Neural cell (in vitro differentiated cells): Measurements from ENCODE around the gene INPP4B. TPM values are rescaled to one million over a fixed set of nuclear protein-coding genes. Genes with fewer than 3 reads are reported as not detected.

Experiments used
- H2AFZ ChIP-seq: fragments of 200-600, 300-800 bp; sonication (generic), shearing (Covaris generic); 2 replicates; pipeline ENCODE4 v1.6.0; 2014; ENCODE audit warnings: low read depth, mild to moderate bottlenecking, antibody characterized with exemption, low read length, moderate library complexity
- H3F3A ChIP-seq: fragments of 200-600 bp; shearing (Covaris generic); 2 replicates; pipeline ENCODE4 v1.6.1; 2016; ENCODE audit warnings: mild to moderate bottlenecking, moderate library complexity, mixed read lengths, antibody characterized with exemption, low read length; ENCODE audit not compliant: insufficient read depth, poor library complexity, severe bottlenecking
- H3K27ac ChIP-seq: fragments of 200-600, 300-800 bp; sonication (generic), shearing (Covaris generic); 2 replicates; pipeline ENCODE4 v1.5.1; 2014; ENCODE audit warnings: mild to moderate bottlenecking, low read length, moderate library complexity
- H3K27me3 ChIP-seq: fragments of 300-800, 200-600 bp; sonication (generic), shearing (Covaris generic); 2 replicates; pipeline ENCODE4 v1.6.0; 2014; ENCODE audit warnings: mild to moderate bottlenecking, low read depth, low read length, moderate library complexity; ENCODE audit not compliant: insufficient read depth
- H3K36me3 ChIP-seq: fragments of 300-800, 200-600 bp; sonication (generic), shearing (Covaris generic); 2 replicates; pipeline ENCODE4 v1.5.1; 2014; ENCODE audit warnings: mild to moderate bottlenecking, antibody characterized with exemption, low read length, moderate library complexity; ENCODE audit not compliant: insufficient read depth
- H3K4me2 ChIP-seq: fragments of 300-800, 200-600 bp; sonication (generic), shearing (Covaris generic); 2 replicates; pipeline ENCODE4 v1.6.0; 2014; ENCODE audit warnings: mild to moderate bottlenecking, low read length
- H3K4me3 ChIP-seq: fragments of 300-800, 200-600 bp; sonication (generic), shearing (Covaris generic); 2 replicates; pipeline ENCODE4 v1.5.1; 2014; ENCODE audit warnings: mild to moderate bottlenecking, low read length, moderate library complexity
- H3K79me2 ChIP-seq: fragments of 200-600 bp; shearing (Covaris generic); replicated peaks from 2 replicates; pipeline ENCODE4 v1.6.0; 2014; ENCODE audit warnings: mild to moderate bottlenecking, low read length, moderate library complexity; ENCODE audit not compliant: insufficient read depth
- H3K9ac ChIP-seq: fragments of 300-800, 200-600 bp; sonication (generic), shearing (Covaris generic); 2 replicates; pipeline ENCODE4 v1.6.1; 2016; ENCODE audit warnings: mild to moderate bottlenecking, low read length, mixed read lengths
- H3K9me2 ChIP-seq: fragments of 200-600 bp; shearing (Covaris generic); 2 replicates; pipeline ENCODE4 v1.6.1; 2016; ENCODE audit warnings: mild to moderate bottlenecking, low read length, mixed read lengths; ENCODE audit not compliant: insufficient read depth
- H3K9me3 ChIP-seq: fragments of 200-600, 300-800 bp; sonication (generic), shearing (Covaris generic); 2 replicates; pipeline ENCODE4 v1.6.1; 2016; ENCODE audit warnings: mild to moderate bottlenecking, mixed run types, low read length, moderate library complexity, mixed read lengths
- H4K20me1 ChIP-seq: fragments of 200-600 bp; shearing (Covaris generic); 2 replicates; pipeline ENCODE4 v1.6.1; 2016; ENCODE audit warnings: mild to moderate bottlenecking, mixed run types; ENCODE audit not compliant: insufficient read depth
- CTCF ChIP-seq: fragments of 450-650 bp; IDR thresholded peaks from 2 replicates; pipeline ENCODE4 v1.5.1; 2014; ENCODE audit warnings: antibody characterized with exemption, mild to moderate bottlenecking, moderate library complexity; ENCODE audit not compliant: poor library complexity, severe bottlenecking
- EP300 ChIP-seq: fragments of 450-650 bp; conservative IDR thresholded peaks from 2 replicates; pipeline ENCODE4 v1.6.1; 2014; ENCODE audit warnings: antibody characterized with exemption, mild to moderate bottlenecking, moderate library complexity; ENCODE audit not compliant: poor library complexity, severe bottlenecking
- EZH2 ChIP-seq: fragments of 200-600, 300-800 bp; shearing (Covaris generic), sonication (generic); IDR thresholded peaks from 2 replicates; pipeline ENCODE4 v1.6.1; 2014; ENCODE audit warnings: antibody characterized with exemption, low read length, borderline replicate concordance, mild to moderate bottlenecking; ENCODE audit not compliant: insufficient read depth, poor library complexity, severe bottlenecking
- MXI1 ChIP-seq: fragments of 450-650 bp; conservative IDR thresholded peaks from 2 replicates; pipeline ENCODE4 v1.6.1; 2014; ENCODE audit warnings: antibody characterized with exemption, mild to moderate bottlenecking; ENCODE audit not compliant: poor library complexity, severe bottlenecking
- POLR2AphosphoS5 ChIP-seq: IDR thresholded peaks from 2 replicates; pipeline ENCODE4 v1.6.1; 2012
- RAD21 ChIP-seq: fragments of 450-650 bp; conservative IDR thresholded peaks from 2 replicates; pipeline ENCODE4 v1.6.1; 2014; ENCODE audit warnings: antibody characterized with exemption, mild to moderate bottlenecking, moderate library complexity
- SMC3 ChIP-seq: fragments of 450-650 bp; conservative IDR thresholded peaks from 2 replicates; pipeline ENCODE4 v1.6.1; 2014; ENCODE audit warnings: antibody characterized with exemption, mild to moderate bottlenecking, moderate library complexity; ENCODE audit not compliant: poor library complexity
- TAF1 ChIP-seq: IDR thresholded peaks from 2 replicates; pipeline ENCODE4 v1.6.1; 2012; ENCODE audit warnings: low read depth
- polyA plus RNA-seq: library from polyadenylated mRNA; depleted of rRNA; stranded (reverse); fragments of >200 nt; gene quantifications from 2 replicates; pipeline ENCODE4 v1.2.3, GENCODE V29; 2014
- TF ChIP-seq, protein P1 (sequence below): IDR thresholded peaks from 2 replicates; pipeline ENCODE4 v1.6.1; 2012; ENCODE audit warnings: borderline replicate concordance

INPP4B gene
- polyA plus RNA-seq, 1 donor from 2014 or later: 0.30 TPM

DNA sequence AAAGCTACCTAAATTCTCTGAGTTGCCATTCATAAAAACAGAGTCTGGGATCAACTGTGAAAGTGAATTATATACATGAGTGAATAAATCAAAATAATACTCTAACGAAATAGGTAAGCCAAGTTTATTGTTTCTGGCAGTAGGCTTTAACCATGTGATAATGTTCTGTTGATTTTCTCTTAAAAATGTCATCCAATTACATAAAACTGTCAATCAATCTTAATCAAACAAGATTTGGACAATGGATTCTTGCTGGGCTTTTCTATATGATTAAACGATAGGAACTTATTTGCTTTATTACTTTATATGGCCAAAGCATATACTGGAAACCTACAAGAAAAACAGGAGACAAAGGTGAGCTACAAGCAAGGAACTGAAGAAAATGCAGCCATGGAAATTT lies 148.8 kb downstream of the INPP4B start:
- H3K27ac ChIP-seq: no peak overlapping the region
- no peak overlapping the region for H3K4me3 ChIP-seq
- H3K27me3 ChIP-seq: no peaks in the 10 kb centered on the region
- H3K9me2 ChIP-seq: no peaks in the 10 kb centered on the region
- no peaks in the 10 kb centered on the region for H4K20me1 ChIP-seq
- H3K9ac ChIP-seq: no peak overlapping the region
- H3K36me3 ChIP-seq: no peaks in the 10 kb centered on the region
- H3K79me2 ChIP-seq: no peaks in the 10 kb centered on the region
- H3F3A ChIP-seq: no peaks in the 10 kb centered on the region
- no peaks in the 10 kb centered on the region for H3K9me3 ChIP-seq
- TF ChIP-seq POLR2AphosphoS5 (no peak), MXI1 (no peak), SMC3 (no peak), CTCF (no peak)
- TF ChIP-seq, protein P1, sequence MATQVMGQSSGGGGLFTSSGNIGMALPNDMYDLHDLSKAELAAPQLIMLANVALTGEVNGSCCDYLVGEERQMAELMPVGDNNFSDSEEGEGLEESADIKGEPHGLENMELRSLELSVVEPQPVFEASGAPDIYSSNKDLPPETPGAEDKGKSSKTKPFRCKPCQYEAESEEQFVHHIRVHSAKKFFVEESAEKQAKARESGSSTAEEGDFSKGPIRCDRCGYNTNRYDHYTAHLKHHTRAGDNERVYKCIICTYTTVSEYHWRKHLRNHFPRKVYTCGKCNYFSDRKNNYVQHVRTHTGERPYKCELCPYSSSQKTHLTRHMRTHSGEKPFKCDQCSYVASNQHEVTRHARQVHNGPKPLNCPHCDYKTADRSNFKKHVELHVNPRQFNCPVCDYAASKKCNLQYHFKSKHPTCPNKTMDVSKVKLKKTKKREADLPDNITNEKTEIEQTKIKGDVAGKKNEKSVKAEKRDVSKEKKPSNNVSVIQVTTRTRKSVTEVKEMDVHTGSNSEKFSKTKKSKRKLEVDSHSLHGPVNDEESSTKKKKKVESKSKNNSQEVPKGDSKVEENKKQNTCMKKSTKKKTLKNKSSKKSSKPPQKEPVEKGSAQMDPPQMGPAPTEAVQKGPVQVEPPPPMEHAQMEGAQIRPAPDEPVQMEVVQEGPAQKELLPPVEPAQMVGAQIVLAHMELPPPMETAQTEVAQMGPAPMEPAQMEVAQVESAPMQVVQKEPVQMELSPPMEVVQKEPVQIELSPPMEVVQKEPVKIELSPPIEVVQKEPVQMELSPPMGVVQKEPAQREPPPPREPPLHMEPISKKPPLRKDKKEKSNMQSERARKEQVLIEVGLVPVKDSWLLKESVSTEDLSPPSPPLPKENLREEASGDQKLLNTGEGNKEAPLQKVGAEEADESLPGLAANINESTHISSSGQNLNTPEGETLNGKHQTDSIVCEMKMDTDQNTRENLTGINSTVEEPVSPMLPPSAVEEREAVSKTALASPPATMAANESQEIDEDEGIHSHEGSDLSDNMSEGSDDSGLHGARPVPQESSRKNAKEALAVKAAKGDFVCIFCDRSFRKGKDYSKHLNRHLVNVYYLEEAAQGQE: no peak
- H2AFZ ChIP-seq: no peak overlapping the region
- H3K4me2 ChIP-seq: no peak overlapping the region

GRCh38 chr4:142696334-142697122 lies 149.6 kb downstream of the INPP4B start:
- Histone ChIP-seq H3K4me3 (no peak overlapping the region), H3K27ac (no peak overlapping the region), H3K9me2 (no peaks in the 10 kb centered on the region), H3K9ac (no peak overlapping the region), H3K4me2 (no peak overlapping the region), H3K9me3 (no peaks in the 10 kb centered on the region), H3K27me3 (no peaks in the 10 kb centered on the region), H2AFZ (no peak overlapping the region), H4K20me1 (no peaks in the 10 kb centered on the region), H3K79me2 (no peaks in the 10 kb centered on the region), H3K36me3 (no peaks in the 10 kb centered on the region), H3F3A (no peaks in the 10 kb centered on the region)
- TF ChIP-seq POLR2AphosphoS5 (no peak), EP300 (no peak), CTCF (no peak), TAF1 (no peak), MXI1 (no peak), SMC3 (no peak), RAD21 (no peak), EZH2 (no peak)
- TF ChIP-seq, protein P1: no peak
